ENCODE data around the gene CSK. TPM values are rescaled to one million over a fixed set of nuclear protein-coding genes. Genes with fewer than 3 reads are reported as not detected.

The CSK gene
- total RNA-seq, 4 donors from 2014 or later: 30.6 to 130 (median 45.2) TPM

GRCh38 chr15:74787251-74788041 is 5.6 kb downstream of the CSK start:
- Histone ChIP-seq H3K27ac (peak overlapping the region; percentile 78 to 99 (median 92)), H3K4me1 (peaks cover 89 to 99% (median 91%) of the 10 kb centered on the region in 3 donors), H3K9me3 (no peaks in the 10 kb centered on the region), H3K27me3 (no peaks in the 10 kb centered on the region), H3K36me3 (no peaks in the 10 kb centered on the region), H3K4me3 (peak overlapping the region in 3 of 4 donors; percentile 26 to 96 (median 84))
- intact Hi-C loops (cut with DNase I): no loop called here
- 34 to 38% methylated on average over 9 to 11 of the region's 13 CpGs for WGBS, 2 donors
- peak; percentile 70 for DNase-seq
- TF ChIP-seq CTCF (IDR thresholded peaks at IDR 0.05) (peak in 5 of 6 experiments; percentile 12 to 60 (median 34)), POLR2A (IDR thresholded peaks at IDR 0.05) (peak in 1 of 4 donors; percentile 57)

GRCh38 chr15:74788042-74788682 is 6.3 kb downstream of the CSK start:
- Histone ChIP-seq H3K36me3 (no peaks in the 10 kb centered on the region), H3K27ac (peak overlapping the region; percentile 78 to 99 (median 92)), H3K4me1 (peaks cover 92 to 100% (median 96%) of the 10 kb centered on the region in 3 donors), H3K27me3 (no peaks in the 10 kb centered on the region), H3K4me3 (peak overlapping the region in 3 of 4 donors; percentile 26 to 96 (median 31)), H3K9me3 (no peaks in the 10 kb centered on the region)
- 32 to 46% methylated on average over 7 of the region's 7 CpGs for WGBS, 2 donors
- intact Hi-C loops (cut with DNase I): no loop called here
- DNase-seq: no peak
- TF ChIP-seq CTCF (IDR thresholded peaks at IDR 0.05) (no peak), POLR2A (IDR thresholded peaks at IDR 0.05) (no peak)

GRCh38 chr15:74788683-74789151 is 6.8 kb downstream of the CSK start:
- no peak for DNase-seq
- Histone ChIP-seq H3K4me1 (peaks cover 92 to 100% (median 97%) of the 10 kb centered on the region in 3 donors), H3K9me3 (no peaks in the 10 kb centered on the region), H3K36me3 (no peaks in the 10 kb centered on the region), H3K4me3 (peak overlapping the region; percentile 12 to 96 (median 28)), H3K27ac (peak overlapping the region; percentile 78 to 99 (median 92)), H3K27me3 (no peaks in the 10 kb centered on the region)
- intact Hi-C loops (cut with DNase I): no loop called here
- WGBS, 2 donors: 45 to 54% methylated on average over 4 to 6 of the region's 9 CpGs
- TF ChIP-seq POLR2A (IDR thresholded peaks at IDR 0.05): no peak
- TF ChIP-seq CTCF (IDR thresholded peaks at IDR 0.05): no peak

- intact Hi-C loops (cut with DNase I): no loop called here
- peak overlapping the region; percentile 78 to 99 (median 92) for H3K27ac ChIP-seq
- peaks cover 90 to 100% (median 97%) of the 10 kb centered on the region in 3 donors for H3K4me1 ChIP-seq
- no peaks in the 10 kb centered on the region for H3K9me3 ChIP-seq
- TF ChIP-seq CTCF (IDR thresholded peaks at IDR 0.05): no peak
- TF ChIP-seq POLR2A (IDR thresholded peaks at IDR 0.05): peak in 1 of 4 donors; percentile 17
- DNase-seq: no peak
- 6 to 20% methylated on average over 6 to 8 of the region's 14 CpGs for WGBS, 2 donors
- peak overlapping the region; percentile 12 to 96 (median 28) for H3K4me3 ChIP-seq
- H3K27me3 ChIP-seq: no peaks in the 10 kb centered on the region
- H3K36me3 ChIP-seq: no peaks in the 10 kb centered on the region
These were observed 7.3 kb downstream of the CSK start for GRCh38 chr15:74789171-74789631.

- Histone ChIP-seq H3K4me1 (peaks cover 86 to 100% (median 95%) of the 10 kb centered on the region in 3 donors), H3K27me3 (no peaks in the 10 kb centered on the region), H3K27ac (peak overlapping the region; percentile 78 to 99 (median 92)), H3K36me3 (no peaks in the 10 kb centered on the region), H3K9me3 (no peaks in the 10 kb centered on the region), H3K4me3 (peak overlapping the region in 3 of 4 donors; percentile 26 to 96 (median 31))
- TF ChIP-seq POLR2A (IDR thresholded peaks at IDR 0.05) (no peak), CTCF (IDR thresholded peaks at IDR 0.05) (no peak)
- WGBS, 2 donors: 18 to 29% methylated on average over 3 of the region's 3 CpGs
- no peak for DNase-seq
- intact Hi-C loops (cut with DNase I): no loop called here
These were observed 7.8 kb downstream of the CSK start for GRCh38 chr15:74789741-74790079.

All from esophagus squamous epithelium (tissue), 5 donors.